Astrocyte of the cerebellum (primary cell): ENCODE measurements around the gene TRPC5OS.

Experiments
- DNase-seq: peaks from one replicate; pipeline ENCODE4 v3.0.0-alpha.2; 2011; ENCODE audit warnings: low read depth
- H3K4me3 ChIP-seq: 2 replicates; pipeline ENCODE4 v1.5.1; 2011; ENCODE audit warnings: mild to moderate bottlenecking, low read depth, low read length, moderate library complexity
- in situ Hi-C: cut with HindIII; loops from 2 replicates; pipeline ENCODE4 v1.10.0; 2017; ENCODE audit warnings: low sequenced_read_pairs
- TF ChIP-seq, protein P1 (sequence below): IDR thresholded peaks from 2 replicates; pipeline ENCODE4 v1.5.1; 2012; ENCODE audit warnings: low read length, low read depth, moderate library complexity, mild to moderate bottlenecking; ENCODE audit errors: missing control alignments

The TRPC5OS gene

DNA sequence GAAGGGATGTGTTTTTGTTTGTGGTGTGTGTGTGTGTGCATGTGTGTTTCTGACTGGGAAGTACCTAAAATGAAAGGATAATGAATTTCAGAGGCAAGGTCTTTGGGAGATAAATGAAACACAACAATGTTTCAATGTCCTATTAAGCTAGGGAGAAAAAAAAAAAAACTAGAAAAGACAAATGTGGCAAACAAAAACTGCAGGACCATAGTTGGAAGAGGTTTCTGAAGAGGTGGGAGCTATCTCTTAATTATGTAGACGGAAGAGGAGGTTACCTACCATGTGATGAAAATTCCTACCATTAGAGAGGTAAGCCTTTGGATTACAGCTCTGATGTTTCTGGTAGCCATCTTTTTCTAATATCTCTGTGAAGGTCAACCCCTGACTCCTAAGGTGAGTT, at the start of gene TRPC5OS:
Gene TRPC5OS, plus strand, starts transcription at position 301 of the 400 bp plus-strand sequence. CDS start 25,669 bp downstream, outside the sequence.
- in situ Hi-C loops: no loop called here
- no peak for DNase-seq
- TF ChIP-seq, protein P1, sequence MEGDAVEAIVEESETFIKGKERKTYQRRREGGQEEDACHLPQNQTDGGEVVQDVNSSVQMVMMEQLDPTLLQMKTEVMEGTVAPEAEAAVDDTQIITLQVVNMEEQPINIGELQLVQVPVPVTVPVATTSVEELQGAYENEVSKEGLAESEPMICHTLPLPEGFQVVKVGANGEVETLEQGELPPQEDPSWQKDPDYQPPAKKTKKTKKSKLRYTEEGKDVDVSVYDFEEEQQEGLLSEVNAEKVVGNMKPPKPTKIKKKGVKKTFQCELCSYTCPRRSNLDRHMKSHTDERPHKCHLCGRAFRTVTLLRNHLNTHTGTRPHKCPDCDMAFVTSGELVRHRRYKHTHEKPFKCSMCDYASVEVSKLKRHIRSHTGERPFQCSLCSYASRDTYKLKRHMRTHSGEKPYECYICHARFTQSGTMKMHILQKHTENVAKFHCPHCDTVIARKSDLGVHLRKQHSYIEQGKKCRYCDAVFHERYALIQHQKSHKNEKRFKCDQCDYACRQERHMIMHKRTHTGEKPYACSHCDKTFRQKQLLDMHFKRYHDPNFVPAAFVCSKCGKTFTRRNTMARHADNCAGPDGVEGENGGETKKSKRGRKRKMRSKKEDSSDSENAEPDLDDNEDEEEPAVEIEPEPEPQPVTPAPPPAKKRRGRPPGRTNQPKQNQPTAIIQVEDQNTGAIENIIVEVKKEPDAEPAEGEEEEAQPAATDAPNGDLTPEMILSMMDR: no peak
- no peak within 1 kb of the TSS for H3K4me3 ChIP-seq

DNA sequence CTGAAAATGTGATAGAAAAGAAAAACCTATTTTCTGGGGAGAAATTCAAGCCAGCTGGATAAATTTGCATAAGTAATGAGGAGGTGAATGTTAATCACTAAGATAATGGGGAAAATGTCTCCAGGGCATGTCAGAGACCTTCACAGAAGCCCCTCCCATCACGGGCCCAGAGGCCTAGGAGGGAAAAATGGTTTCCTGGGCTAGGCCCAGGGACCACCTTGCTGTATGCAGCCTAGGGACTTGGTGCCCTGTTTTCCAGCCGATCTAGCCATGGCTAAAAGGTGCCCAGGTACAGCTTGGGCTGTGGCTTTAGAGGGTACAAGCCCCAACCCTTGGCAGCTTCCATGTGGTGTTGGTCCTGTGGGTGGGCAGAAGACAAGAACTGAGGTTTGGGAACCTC, 46.6 kb upstream of the TRPC5OS start:
- no peak for DNase-seq
- TF ChIP-seq, protein P1: no peak
- in situ Hi-C loops: no loop called here
- H3K4me3 ChIP-seq: no peak overlapping the region

DNA sequence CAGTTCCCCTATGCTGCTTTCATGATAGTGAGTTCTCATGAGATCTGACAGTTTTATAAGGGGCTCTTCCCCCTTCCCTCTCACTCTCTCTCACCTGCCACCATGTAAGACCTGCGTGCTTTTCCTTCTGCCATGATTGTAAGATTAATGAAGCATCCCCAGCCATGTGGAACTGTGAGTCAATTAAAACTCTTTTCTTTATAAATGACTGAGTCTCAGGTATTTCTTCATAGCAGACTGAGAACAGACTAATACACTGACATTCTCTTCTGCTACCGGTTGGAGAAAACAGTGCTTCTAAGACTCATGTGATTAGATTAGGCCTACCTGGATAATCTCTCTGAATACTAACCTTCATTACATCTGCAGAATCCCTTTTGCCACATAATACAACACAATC, 45.4 kb upstream of the TRPC5OS start:
- TF ChIP-seq, protein P1: no peak
- no peak overlapping the region for H3K4me3 ChIP-seq
- in situ Hi-C loops: no loop called here
- DNase-seq: no peak

DNA sequence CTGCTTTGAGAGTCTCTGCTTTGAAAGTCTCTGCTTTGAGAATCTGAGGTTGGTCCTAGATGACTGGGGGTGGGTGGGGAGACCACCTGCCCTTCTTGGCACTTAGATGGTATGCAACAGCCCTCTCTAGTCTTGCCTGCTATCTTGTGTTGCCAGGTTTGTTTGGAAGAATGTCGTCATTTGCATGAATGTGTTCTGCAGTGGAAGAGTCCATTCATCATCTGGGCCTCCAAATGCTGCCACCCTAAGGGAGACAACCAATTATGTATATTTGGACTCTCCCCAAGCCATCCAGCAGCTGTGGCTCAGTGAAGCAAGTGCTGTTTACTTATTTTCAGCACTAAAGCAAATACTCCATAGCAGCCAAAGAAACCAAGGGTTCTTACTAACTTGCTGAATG, 44.6 kb upstream of the TRPC5OS start:
- no peak overlapping the region for H3K4me3 ChIP-seq
- in situ Hi-C loops: no loop called here
- no peak for DNase-seq
- TF ChIP-seq, protein P1: no peak

DNA sequence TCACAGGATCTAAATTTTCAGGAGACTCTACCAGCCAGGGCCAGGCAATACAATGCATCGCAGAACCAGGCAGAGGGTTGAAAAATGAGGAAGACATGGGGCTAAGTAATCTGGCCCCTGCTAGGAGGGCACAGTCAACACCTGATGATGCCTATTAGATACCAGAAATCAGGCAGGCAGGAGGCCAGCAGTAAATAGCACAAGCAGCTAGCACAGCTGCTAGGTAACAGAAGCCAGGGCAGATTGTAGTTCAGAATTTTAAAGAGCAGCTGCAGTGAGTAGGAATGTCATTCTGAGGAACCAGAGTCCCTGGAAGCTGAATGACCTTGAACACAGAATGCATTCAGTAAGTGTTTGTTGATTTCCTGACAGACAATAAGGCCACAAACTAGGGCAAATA, 38.8 kb upstream of the TRPC5OS start:
- in situ Hi-C loops: no loop called here
- DNase-seq: no peak
- TF ChIP-seq, protein P1: no peak
- H3K4me3 ChIP-seq: no peak overlapping the region

DNA sequence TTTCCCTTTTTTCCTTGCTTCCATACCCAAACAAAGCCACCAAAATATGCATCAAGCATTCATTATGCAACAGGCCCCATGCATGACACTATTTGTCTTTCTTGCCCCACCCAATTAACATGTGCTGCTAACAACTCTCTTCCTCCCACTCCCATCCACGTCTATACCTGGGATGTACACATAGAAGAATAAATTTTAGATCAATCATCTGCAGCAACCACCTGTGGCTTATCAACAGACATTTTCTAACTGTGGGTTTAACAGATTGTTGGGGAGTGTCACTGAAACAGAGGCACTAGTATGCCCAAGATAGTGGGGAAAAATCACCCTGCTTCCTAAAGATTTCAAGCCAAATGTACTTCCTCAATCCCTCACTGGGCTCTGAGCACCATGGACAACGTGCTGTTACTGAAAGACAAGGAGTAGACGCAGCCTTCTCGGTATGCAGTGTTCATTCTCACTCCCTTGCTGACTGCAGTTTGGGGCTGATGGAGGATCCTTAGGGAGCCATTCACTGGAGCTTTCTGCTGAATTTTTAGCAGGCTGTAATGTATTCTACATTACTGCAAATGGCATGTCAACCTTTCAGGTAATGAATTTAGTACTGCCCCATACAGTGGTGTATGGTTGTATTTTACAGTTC, 28.4 kb upstream of the TRPC5OS start:
- in situ Hi-C loops: no loop called here
- TF ChIP-seq, protein P1: no peak
- no peak for DNase-seq
- no peak overlapping the region for H3K4me3 ChIP-seq
